HepG2 (cell line): ENCODE data around the gene THRB. TPM values are rescaled to one million over a fixed set of nuclear protein-coding genes. Genes with fewer than 3 reads are reported as not detected.

Experiments used
- ARNTL ChIP-seq: sonication (generic); formaldehyde crosslinking; IDR thresholded peaks from 2 replicates; pipeline ENCODE4 v1.4.0; 2020; ENCODE audit warnings: mild to moderate bottlenecking, missing genetic modification reagents
- ATM ChIP-seq: fragments of 450-650 bp; IDR thresholded peaks from 2 replicates; pipeline ENCODE4 v1.7.1; 2017; ENCODE audit warnings: mild to moderate bottlenecking, borderline replicate concordance
- GTF2F1 ChIP-seq: fragments of 150-350 bp; IDR thresholded peaks from 2 replicates; pipeline ENCODE4 v1.6.1; 2014; ENCODE audit warnings: low read length
- IRF9 ChIP-seq: sonication (generic); formaldehyde crosslinking; IDR thresholded peaks from 2 replicates; pipeline ENCODE4 v1.8.0; 2022; ENCODE audit warnings: missing genetic modification reagents, mild to moderate bottlenecking, borderline replicate concordance
- SALL1 ChIP-seq: sonication (generic); formaldehyde crosslinking; IDR thresholded peaks from 2 replicates; pipeline ENCODE4 v1.8.0; 2022; ENCODE audit warnings: mild to moderate bottlenecking, missing genetic modification reagents
- SKIL ChIP-seq: sonication (generic); formaldehyde crosslinking; IDR thresholded peaks from 2 replicates; pipeline ENCODE4 v1.8.0; 2022; ENCODE audit warnings: missing genetic modification reagents, mild to moderate bottlenecking, moderate library complexity, borderline replicate concordance
- SNAPC2 ChIP-seq: sonication (generic); formaldehyde crosslinking; IDR thresholded peaks from 2 replicates; pipeline ENCODE4 v1.8.1; 2022; ENCODE audit warnings: mild to moderate bottlenecking, missing genetic modification reagents
- ZBTB10 ChIP-seq: sonication (generic); formaldehyde crosslinking; IDR thresholded peaks from 2 replicates; pipeline ENCODE4 v1.4.0; 2020; ENCODE audit warnings: missing genetic modification reagents, borderline replicate concordance
- ZNF367 ChIP-seq: sonication (generic); formaldehyde crosslinking; IDR thresholded peaks from 2 replicates; pipeline ENCODE4 v1.4.0; 2020; ENCODE audit warnings: missing genetic modification reagents, borderline replicate concordance
- ZNF646 ChIP-seq: sonication (generic); formaldehyde crosslinking; IDR thresholded peaks from 2 replicates; pipeline ENCODE4 v1.9.0; 2021; ENCODE audit warnings: mild to moderate bottlenecking, missing genetic modification reagents
- ZNF781 ChIP-seq: sonication (generic); formaldehyde crosslinking; IDR thresholded peaks from 2 replicates; pipeline ENCODE4 v1.5.1; 2020; ENCODE audit warnings: borderline replicate concordance, mild to moderate bottlenecking, missing genetic modification reagents; ENCODE audit errors: not compliant biosample characterization
- polyA plus RNA-seq, 8 experiments: library from polyadenylated mRNA; depleted of rRNA in 3 of 8; stranded (reverse) in 7 of 8; unstranded in 1 of 8; fragments of >200 nt; fragmentation: Illumina TruSeq in 4 of 8; extraction: Trizol in 4 of 8; gene quantifications; 2 replicates each; pipeline versions ENCODE4 v1.2.1 to v1.2.3, GENCODE V29; 2011 to 2016; ENCODE audit warnings: low read depth in 4 of 8, missing spikeins in 1 of 8, mixed read lengths in 1 of 8; ENCODE audit not compliant: insufficient read depth in 1 of 8
- total RNA-seq, 5 experiments: library from RNA; depleted of rRNA; stranded (reverse); fragments of >200 nt; fragmentation: Illumina TruSeq; extraction: Trizol; gene quantifications; 2 replicates each; pipeline ENCODE4 v1.2.3, GENCODE V29; 2016; ENCODE audit warnings: low read depth in 1 of 5

Gene THRB
- total and polyA plus RNA-seq, 2 of the 13 experiments (the other 11 are each of a cell fraction or from before 2014, with no cell fraction given) = 4.7 to 22.7 TPM

GRCh38 chr3:24451461-24452099 lies 43.1 kb downstream of the THRB start (continued):
- peak; percentile 64 for TF ChIP-seq ZNF781 (CRISPR knock-in tag)
- no peak for TF ChIP-seq ZNF646 (CRISPR knock-in tag)
- peak; percentile 94 for TF ChIP-seq ZBTB10
- TF ChIP-seq ARNTL = peak; percentile 46; the same call in 1 of the 2 replicates
- TF ChIP-seq SALL1 (CRISPR knock-in tag) = peak; percentile 96
- no peak for TF ChIP-seq IRF9 (CRISPR knock-in tag)
- TF ChIP-seq ZNF367 (CRISPR knock-in tag) = no peak
- TF ChIP-seq SNAPC2 (CRISPR knock-in tag) = 0 out of 2 replicates have a peak, but pooled peaks have one; percentile 61
- TF ChIP-seq SKIL (CRISPR knock-in tag) = peak; percentile 41; the same call in 1 of the 2 replicates
- 0 out of 2 replicates have a peak, but pooled peaks have one; percentile 8 for TF ChIP-seq GTF2F1
- TF ChIP-seq ATM = no peak
